ENCODE results near the gene DENND6B. TPM values are rescaled to one million over a fixed set of nuclear protein-coding genes. Genes with fewer than 3 reads are reported as not detected.

Gene DENND6B
- total RNA-seq, 1 donor from 2014 or later = 1.0 TPM

GRCh38 chr22:50357222-50357621, 30.4 kb upstream of the DENND6B start:
- Mint-ChIP-seq H3K4me1 (no peaks in the 10 kb centered on the region), H3K4me3 (no peak overlapping the region), H3K36me3 (peaks cover 29% of the 10 kb centered on the region), H3K27ac (no peak overlapping the region), H3K9me3 (peaks cover 5% of the 10 kb centered on the region), H3K27me3 (ENCODE audit: insufficient read depth, low read depth) (no peaks in the 10 kb centered on the region)
- H4K20me1 ChIP-seq (ENCODE audit: low read depth) = peaks cover 64% of the 10 kb centered on the region
- peaks cover 89% of the 10 kb centered on the region for H3K79me2 ChIP-seq (ENCODE audit: low read depth)
- no peaks in the 10 kb centered on the region for H3K36me3 ChIP-seq
- H2AFZ ChIP-seq (replicated peaks) = no peak overlapping the region
- no peaks in the 10 kb centered on the region for H3K4me1 ChIP-seq
- TF ChIP-seq EZH2 (IDR thresholded peaks at IDR 0.05) = no peak
- no peak for TF ChIP-seq EZH2phosphoT487 (IDR thresholded peaks at IDR 0.05)
- no peak for TF ChIP-seq CTCF (IDR thresholded peaks at IDR 0.05)
- H3K9ac ChIP-seq = no peak overlapping the region
- no peaks in the 10 kb centered on the region for H3K9me3 ChIP-seq (ENCODE audit: low read depth)
- H3K27me3 ChIP-seq = no peaks in the 10 kb centered on the region
- DNase-seq (ENCODE audit: low spot score) = no peak
- H3K4me2 ChIP-seq = no peak overlapping the region
- H3K27ac ChIP-seq = no peak overlapping the region
- H3K4me3 ChIP-seq = no peak overlapping the region
- no peaks in the 10 kb centered on the region for H3F3A ChIP-seq (ENCODE audit: low read depth)

DNA sequence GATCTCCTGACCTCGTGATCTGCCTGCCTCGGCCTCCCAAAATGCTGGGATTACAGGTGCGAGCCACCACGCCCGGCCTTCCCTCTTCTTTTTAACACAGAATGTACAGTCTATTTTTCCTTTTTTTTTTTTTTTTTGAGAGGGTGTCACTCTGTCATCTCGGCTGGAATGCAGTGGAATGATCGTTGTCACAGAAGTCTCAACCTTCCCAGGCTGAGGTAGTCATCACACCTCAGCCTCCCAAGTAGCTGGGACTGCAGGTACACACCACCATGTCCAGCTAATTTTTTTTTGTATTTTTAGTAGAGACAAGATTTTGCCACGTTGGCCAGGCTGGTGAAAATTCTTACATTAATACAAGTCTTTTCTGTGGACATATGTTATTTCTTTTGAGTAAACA, 29.4 kb upstream of the DENND6B start:
- peaks cover 5% of the 10 kb centered on the region for H3K9me3 Mint-ChIP-seq
- H3K27ac Mint-ChIP-seq = no peak overlapping the region
- no peaks in the 10 kb centered on the region for H3F3A ChIP-seq (ENCODE audit: low read depth)
- TF ChIP-seq EZH2 (IDR thresholded peaks at IDR 0.05) (no peak), CTCF (IDR thresholded peaks at IDR 0.05) (no peak)
- no peak overlapping the region for H3K4me3 ChIP-seq
- H3K27me3 ChIP-seq = no peaks in the 10 kb centered on the region
- H3K36me3 ChIP-seq = no peaks in the 10 kb centered on the region
- no peaks in the 10 kb centered on the region for H3K4me1 ChIP-seq
- H3K27ac ChIP-seq = no peak overlapping the region
- no peaks in the 10 kb centered on the region for H3K4me1 Mint-ChIP-seq
- H2AFZ ChIP-seq (replicated peaks) = no peak overlapping the region
- no peak overlapping the region for H3K9ac ChIP-seq
- no peaks in the 10 kb centered on the region for H3K27me3 Mint-ChIP-seq (ENCODE audit: insufficient read depth, low read depth)
- H3K36me3 Mint-ChIP-seq = peaks cover 25% of the 10 kb centered on the region
- no peak overlapping the region for H3K4me2 ChIP-seq
- peaks cover 57% of the 10 kb centered on the region for H4K20me1 ChIP-seq (ENCODE audit: low read depth)
- H3K9me3 ChIP-seq (ENCODE audit: low read depth) = no peaks in the 10 kb centered on the region
- DNase-seq (ENCODE audit: low spot score) = no peak
- H3K4me3 Mint-ChIP-seq = no peak overlapping the region
- H3K79me2 ChIP-seq (ENCODE audit: low read depth) = peaks cover 89% of the 10 kb centered on the region

- Histone ChIP-seq H3K9me3 (ENCODE audit: low read depth) (no peaks in the 10 kb centered on the region), H4K20me1 (ENCODE audit: low read depth) (peaks cover 43% of the 10 kb centered on the region), H3K36me3 (no peaks in the 10 kb centered on the region), H3K79me2 (ENCODE audit: low read depth) (peaks cover 51% of the 10 kb centered on the region), H2AFZ (replicated peaks) (no peak overlapping the region), H3K27me3 (no peaks in the 10 kb centered on the region), H3K4me3 (no peak overlapping the region), H3K4me2 (no peak overlapping the region), H3K27ac (no peak overlapping the region), H3F3A (ENCODE audit: low read depth) (no peaks in the 10 kb centered on the region), H3K4me1 (no peaks in the 10 kb centered on the region), H3K9ac (no peak overlapping the region)
- DNase-seq (ENCODE audit: low spot score) = no peak
- H3K36me3 Mint-ChIP-seq = peaks cover 3% of the 10 kb centered on the region
- TF ChIP-seq EZH2phosphoT487 (IDR thresholded peaks at IDR 0.05) (no peak), CTCF (IDR thresholded peaks at IDR 0.05) (no peak), EZH2 (IDR thresholded peaks at IDR 0.05) (no peak)
- no peaks in the 10 kb centered on the region for H3K27me3 Mint-ChIP-seq (ENCODE audit: insufficient read depth, low read depth)
- H3K9me3 Mint-ChIP-seq = no peaks in the 10 kb centered on the region
- H3K27ac Mint-ChIP-seq = no peak overlapping the region
- peaks cover 4% of the 10 kb centered on the region for H3K4me1 Mint-ChIP-seq
- H3K4me3 Mint-ChIP-seq = no peak overlapping the region
These were observed 21.2 kb upstream of the DENND6B start for GRCh38 chr22:50348058-50348457.

Measured in neural progenitor cell (in vitro differentiated cells).